ENCODE data around the gene FIGN.

FIGN gene

GRCh38 chr2:163741435-163741834 lies 5.6 kb upstream of the FIGN start:
- FAIRE-seq (no peak), DNase-seq (ENCODE audit: extremely low spot score, insufficient read length, low read depth) (no peak)

- FAIRE-seq (no peak), DNase-seq (ENCODE audit: extremely low spot score, insufficient read length, low read depth) (no peak)
These were observed 1.8 kb upstream of the FIGN start for GRCh38 chr2:163737563-163737962.

- FAIRE-seq (no peak), DNase-seq (ENCODE audit: extremely low spot score, insufficient read length, low read depth) (no peak)
These were observed 1.3 kb upstream of the FIGN start for GRCh38 chr2:163737190-163737439.

GRCh38 chr2:163736433-163737189 lies 803 bp upstream of the FIGN start:
- FAIRE-seq (no peak), DNase-seq (ENCODE audit: extremely low spot score, insufficient read length, low read depth) (no peak)

- no peak for FAIRE-seq
- DNase-seq (ENCODE audit: extremely low spot score, insufficient read length, low read depth) = no peak
These were observed 725 bp downstream of the FIGN start for GRCh38 chr2:163734881-163735684.

GRCh38 chr2:163734401-163734800 lies 1.4 kb downstream of the FIGN start:
- DNase-seq (ENCODE audit: extremely low spot score, insufficient read length, low read depth) = no peak
- no peak for FAIRE-seq

- no peak for FAIRE-seq
- no peak for DNase-seq (ENCODE audit: extremely low spot score, insufficient read length, low read depth)
These were observed 1.9 kb downstream of the FIGN start for GRCh38 chr2:163733956-163734355.

- no peak for FAIRE-seq
- no peak for DNase-seq (ENCODE audit: extremely low spot score, insufficient read length, low read depth)
These were observed 2.4 kb downstream of the FIGN start for GRCh38 chr2:163733301-163733938.

- no peak for DNase-seq (ENCODE audit: extremely low spot score, insufficient read length, low read depth)
- FAIRE-seq = no peak
These were observed 3.1 kb downstream of the FIGN start for GRCh38 chr2:163732727-163733126.

GRCh38 chr2:163731735-163732134 lies 4.1 kb downstream of the FIGN start:
- FAIRE-seq = no peak
- no peak for DNase-seq (ENCODE audit: extremely low spot score, insufficient read length, low read depth)

- FAIRE-seq (no peak), DNase-seq (ENCODE audit: extremely low spot score, insufficient read length, low read depth) (no peak)
These were observed 5.3 kb downstream of the FIGN start for GRCh38 chr2:163730556-163730955.

GRCh38 chr2:163729636-163730273 lies 6.1 kb downstream of the FIGN start:
- no peak for FAIRE-seq
- no peak for DNase-seq (ENCODE audit: extremely low spot score, insufficient read length, low read depth)

- DNase-seq (ENCODE audit: extremely low spot score, insufficient read length, low read depth) (no peak), FAIRE-seq (no peak)
These were observed 11.9 kb downstream of the FIGN start for GRCh38 chr2:163723881-163724280.

- FAIRE-seq (no peak), DNase-seq (ENCODE audit: extremely low spot score, insufficient read length, low read depth) (no peak)
These were observed 12.5 kb downstream of the FIGN start for GRCh38 chr2:163723348-163723747.

- no peak for FAIRE-seq
- no peak for DNase-seq (ENCODE audit: extremely low spot score, insufficient read length, low read depth)
These were observed 16.5 kb downstream of the FIGN start for GRCh38 chr2:163719331-163719730.

GRCh38 chr2:163717993-163718680 lies 17.7 kb downstream of the FIGN start:
- DNase-seq (ENCODE audit: extremely low spot score, insufficient read length, low read depth) (no peak), FAIRE-seq (no peak)

GRCh38 chr2:163717515-163717914 lies 18.3 kb downstream of the FIGN start:
- FAIRE-seq = no peak

GRCh38 chr2:163716101-163716500 lies 19.7 kb downstream of the FIGN start:
- FAIRE-seq = no peak

More at GRCh38 chr2:163717515-163717914, 18.3 kb downstream of the FIGN start:
- no peak for DNase-seq (ENCODE audit: extremely low spot score, insufficient read length, low read depth)

GRCh38 chr2:163715668-163716067 lies 20.1 kb downstream of the FIGN start:
- no peak for FAIRE-seq

More at GRCh38 chr2:163716101-163716500, 19.7 kb downstream of the FIGN start:
- DNase-seq (ENCODE audit: extremely low spot score, insufficient read length, low read depth) = no peak

GRCh38 chr2:163715199-163715598 lies 20.6 kb downstream of the FIGN start:
- DNase-seq (ENCODE audit: extremely low spot score, insufficient read length, low read depth) (no peak), FAIRE-seq (no peak)

More at GRCh38 chr2:163715668-163716067, 20.1 kb downstream of the FIGN start:
- DNase-seq (ENCODE audit: extremely low spot score, insufficient read length, low read depth) = no peak
